Stimulated activated CD8-positive, alpha-beta memory T cell treated with anti-CD3 and anti-CD28 coated beads, Interleukin-15, amount 100 ng/mL, for 4 hours (primary cell): ENCODE measurements around the gene CPS1.

Source experiments
- DNase-seq, 2 donors: peaks; one replicate each; pipeline ENCODE4 v3.0.0-alpha.2; 2020; ENCODE audit warnings: low read depth in 2 of 2

The CPS1 gene

GRCh38 chr2:210681491-210681890 is 125.1 kb downstream of the CPS1 start:
- no peak for DNase-seq

GRCh38 chr2:210686401-210686800 is 130.0 kb downstream of the CPS1 start:
- DNase-seq = no peak

- DNase-seq = no peak
Measured at GRCh38 chr2:210687786-210688470, 131.5 kb downstream of the CPS1 start.

- DNase-seq = no peak
Measured at GRCh38 chr2:210707900-210708299, 151.5 kb downstream of the CPS1 start.

- DNase-seq = no peak
Measured at GRCh38 chr2:210713122-210713521, 156.7 kb downstream of the CPS1 start.

GRCh38 chr2:210715560-210716082 is 159.2 kb downstream of the CPS1 start:
- DNase-seq = no peak

GRCh38 chr2:210718503-210718902 is 162.1 kb downstream of the CPS1 start:
- DNase-seq = no peak

- DNase-seq = no peak
Measured at GRCh38 chr2:210722092-210722491, 165.7 kb downstream of the CPS1 start.

GRCh38 chr2:210727549-210727948 is 171.2 kb downstream of the CPS1 start:
- no peak for DNase-seq
